Activated T-cell treated with anti-CD3 and anti-CD28 coated beads, Interleukin-2, amount 50 U/mL, for 72 hours (primary cell): ENCODE measurements around the gene ATP4A. TPM values are rescaled to one million over a fixed set of nuclear protein-coding genes. Genes with fewer than 3 reads are reported as not detected.

ENCODE experiments used
- ATAC-seq, 2 donors: fragments of 150-1000 bp; cut with Tn5 transposase; replicated peaks in 1 of 2; 2 replicates each; pipeline ENCODE4 v1.10.0; 2021; ENCODE audit warnings: moderate library complexity in 2 of 2, mild to moderate bottlenecking in 1 of 2
- DNase-seq, 2 donors: peaks; one replicate each; pipeline ENCODE4 v3.0.0; 2021 to 2022; ENCODE audit warnings: mixed read lengths in 1 of 2
- H3K27ac Mint-ChIP-seq: one replicate; pipeline ENCODE4 v1.8.0; 2022; ENCODE audit warnings: mild to moderate bottlenecking, moderate library complexity, mixed read lengths
- H3K27me3 Mint-ChIP-seq: one replicate; pipeline ENCODE4 v1.8.0; 2022; ENCODE audit warnings: low read depth, mixed read lengths
- H3K36me3 Mint-ChIP-seq, 2 donors: one replicate each; pipeline ENCODE4 v1.8.0; 2022; ENCODE audit warnings: mixed read lengths in 2 of 2, mild to moderate bottlenecking in 1 of 2; ENCODE audit not compliant: insufficient read depth in 2 of 2
- H3K4me1 Mint-ChIP-seq: one replicate; pipeline ENCODE4 v1.8.0; 2022; ENCODE audit warnings: low read depth, mixed read lengths
- H3K4me3 Mint-ChIP-seq, 2 donors: one replicate each; pipeline ENCODE4 v1.8.0; 2022; ENCODE audit warnings: mild to moderate bottlenecking in 2 of 2, mixed read lengths in 2 of 2, moderate library complexity in 2 of 2
- H3K9me3 Mint-ChIP-seq, 2 donors: one replicate each; pipeline ENCODE4 v1.8.0; 2022; ENCODE audit warnings: mixed read lengths in 2 of 2
- total RNA-seq, 2 donors: library from RNA; stranded (reverse); gene quantifications; one replicate each; pipeline ENCODE4 v1.2.3, GENCODE V29; 2022

ATP4A gene
- total RNA-seq, 2 donors from 2014 or later = not detected

- H3K27ac Mint-ChIP-seq = no peak overlapping the region
- peak; percentile 69 to 78 for ATAC-seq
- no peaks in the 10 kb centered on the region for H3K9me3 Mint-ChIP-seq
- DNase-seq = peak; percentile 48 to 55
- H3K4me3 Mint-ChIP-seq = peak overlapping the region; percentile 80 to 82
- H3K36me3 Mint-ChIP-seq = no peaks in the 10 kb centered on the region
- peaks cover 61% of the 10 kb centered on the region for H3K27me3 Mint-ChIP-seq
- H3K4me1 Mint-ChIP-seq = peaks cover 14% of the 10 kb centered on the region
Measured at GRCh38 chr19:35509018-35509652, 54.3 kb downstream of the ATP4A start.

- Mint-ChIP-seq H3K27me3 (peaks cover 58% of the 10 kb centered on the region), H3K27ac (no peak overlapping the region), H3K4me3 (no peak overlapping the region), H3K4me1 (peaks cover 14% of the 10 kb centered on the region), H3K36me3 (no peaks in the 10 kb centered on the region), H3K9me3 (no peaks in the 10 kb centered on the region)
- DNase-seq (no peak), ATAC-seq (no peak)
Measured at GRCh38 chr19:35508129-35508528, 55.3 kb downstream of the ATP4A start.

GRCh38 chr19:35507561-35507960 is 55.9 kb downstream of the ATP4A start:
- Mint-ChIP-seq H3K36me3 (no peaks in the 10 kb centered on the region), H3K27me3 (peaks cover 58% of the 10 kb centered on the region)
- DNase-seq = no peak

GRCh38 chr19:35506011-35506410 is 57.4 kb downstream of the ATP4A start:
- H3K4me3 Mint-ChIP-seq = no peak overlapping the region
- no peaks in the 10 kb centered on the region for H3K36me3 Mint-ChIP-seq
- peaks cover 14% of the 10 kb centered on the region for H3K4me1 Mint-ChIP-seq
- no peaks in the 10 kb centered on the region for H3K9me3 Mint-ChIP-seq
- H3K27me3 Mint-ChIP-seq = peaks cover 52% of the 10 kb centered on the region
- no peak overlapping the region for H3K27ac Mint-ChIP-seq
- no peak for DNase-seq
- ATAC-seq = no peak

More at GRCh38 chr19:35507561-35507960, 55.9 kb downstream of the ATP4A start:
- Mint-ChIP-seq H3K4me1 (peaks cover 14% of the 10 kb centered on the region), H3K9me3 (no peaks in the 10 kb centered on the region), H3K4me3 (no peak overlapping the region), H3K27ac (no peak overlapping the region)
- no peak for ATAC-seq

- no peaks in the 10 kb centered on the region for H3K36me3 Mint-ChIP-seq
- no peaks in the 10 kb centered on the region for H3K4me1 Mint-ChIP-seq
- H3K27ac Mint-ChIP-seq = no peak overlapping the region
- DNase-seq (no peak), ATAC-seq (no peak)
- no peak overlapping the region for H3K4me3 Mint-ChIP-seq
- H3K9me3 Mint-ChIP-seq = no peaks in the 10 kb centered on the region
- H3K27me3 Mint-ChIP-seq = peaks cover 33% of the 10 kb centered on the region
Measured at GRCh38 chr19:35502751-35503150, 60.7 kb downstream of the ATP4A start.

GRCh38 chr19:35501684-35502083 is 61.8 kb downstream of the ATP4A start:
- Mint-ChIP-seq H3K27me3 (peaks cover 24% of the 10 kb centered on the region), H3K9me3 (no peaks in the 10 kb centered on the region)
- ATAC-seq = no peak

GRCh38 chr19:35500611-35501010 is 62.8 kb downstream of the ATP4A start:
- H3K27ac Mint-ChIP-seq = no peak overlapping the region
- H3K4me1 Mint-ChIP-seq = peaks cover under 1% of the 10 kb centered on the region
- H3K4me3 Mint-ChIP-seq = no peak overlapping the region
- DNase-seq = no peak
- no peaks in the 10 kb centered on the region for H3K9me3 Mint-ChIP-seq
- peaks cover 18% of the 10 kb centered on the region for H3K27me3 Mint-ChIP-seq
- no peaks in the 10 kb centered on the region for H3K36me3 Mint-ChIP-seq
- ATAC-seq = no peak

More at GRCh38 chr19:35501684-35502083, 61.8 kb downstream of the ATP4A start:
- H3K27ac Mint-ChIP-seq = no peak overlapping the region
- no peak for DNase-seq
- no peaks in the 10 kb centered on the region for H3K36me3 Mint-ChIP-seq
- no peak overlapping the region for H3K4me3 Mint-ChIP-seq
- no peaks in the 10 kb centered on the region for H3K4me1 Mint-ChIP-seq

Other genes starting within 250 kb of the ATP4A start
- gene CD22, start 234.5 kb downstream of the ATP4A start, total RNA-seq = 10 to 100 TPM; 39.1 to 44.5 TPM
- 1 to 10 TPM in 1 of 2 donors, under 1 TPM in 1; 0.67 to 1.4 TPM for gene FFAR1, start 215.8 kb downstream of the ATP4A start, total RNA-seq
- gene FFAR3, start 205.2 kb downstream of the ATP4A start, total RNA-seq = 1 to 10 TPM; 6.6 to 8.8 TPM
- gene GPR42, start 192.6 kb downstream of the ATP4A start, total RNA-seq = 1 to 10 TPM; 1.1 to 1.9 TPM
- not detected for gene FFAR2, start 115.4 kb downstream of the ATP4A start, total RNA-seq
- not detected for gene KRTDAP, start 73.2 kb downstream of the ATP4A start, total RNA-seq
- gene DMKN, start 50.0 kb downstream of the ATP4A start, total RNA-seq = 1 to 10 TPM; 3.7 to 7.5 TPM
- gene SBSN, start 35.3 kb downstream of the ATP4A start, total RNA-seq = under 1 TPM in 1 of 2 donors, not detected in 1; 0.21 TPM
- not detected for gene GAPDHS, start 30.2 kb downstream of the ATP4A start, total RNA-seq
- 10 to 100 TPM; 79.0 to 87.8 TPM for gene TMEM147, start 18.0 kb downstream of the ATP4A start, total RNA-seq
- gene PMIS2, start 22.5 kb upstream of the ATP4A start, total RNA-seq = not detected
- 10 to 100 TPM; 39.2 to 55.3 TPM for gene HAUS5, start 49.1 kb upstream of the ATP4A start, total RNA-seq
- gene RBM42, start 65.4 kb upstream of the ATP4A start, total RNA-seq = 100 to 1,000 TPM; 105 to 130 TPM
- gene ETV2, start 78.1 kb upstream of the ATP4A start, total RNA-seq = 1 to 10 TPM; 1.7 to 2.5 TPM
- 100 to 1,000 TPM; 277 to 288 TPM for gene COX6B1, start 84.7 kb upstream of the ATP4A start, total RNA-seq
- under 1 TPM; 0.86 to 0.93 TPM for gene UPK1A, start 102.9 kb upstream of the ATP4A start, total RNA-seq
- gene ZBTB32, start 140.9 kb upstream of the ATP4A start, total RNA-seq = 100 to 1,000 TPM; 147 to 192 TPM
- gene KMT2B, start 154.3 kb upstream of the ATP4A start, total RNA-seq = 10 to 100 TPM; 63.0 to 71.5 TPM
- gene IGFLR1, start 178.8 kb upstream of the ATP4A start, total RNA-seq = 100 to 1,000 TPM; 253 to 274 TPM
- gene U2AF1L4, start 181.8 kb upstream of the ATP4A start, total RNA-seq = 10 to 100 TPM; 71.0 to 83.6 TPM
- 10 to 100 TPM; 50.7 to 53.7 TPM for gene PSENEN, start 182.0 kb upstream of the ATP4A start, total RNA-seq
- gene LIN37, start 184.9 kb upstream of the ATP4A start, total RNA-seq = 10 to 100 TPM; 11.4 to 14.3 TPM
- 1 to 10 TPM; 1.4 to 2.4 TPM for gene HSPB6, start 193.4 kb upstream of the ATP4A start, total RNA-seq
- gene PROSER3, start 194.5 kb upstream of the ATP4A start, total RNA-seq = 10 to 100 TPM; 38.9 to 47.8 TPM
- 10 to 100 TPM; 66.8 to 86.0 TPM for gene ARHGAP33, start 211.9 kb upstream of the ATP4A start, total RNA-seq
- gene PRODH2, start 249.2 kb upstream of the ATP4A start, total RNA-seq = not detected